GM19372 (cell line): ENCODE measurements around the gene SLC36A3.
"Not testable (repeated sequence)": the region's sequence is repeated elsewhere in the genome, so short reads cannot be mapped to it uniquely, and the experiment has no call there.

ENCODE experiments used
- ATAC-seq: cut with Tn5 transposase; IDR thresholded peaks from one replicate; pipeline ENCODE4 v1.9.1; 2021; ENCODE audit warnings: mild to moderate bottlenecking, low read depth, moderate library complexity; ENCODE audit not compliant: unreplicated experiment

SLC36A3 gene

DNA sequence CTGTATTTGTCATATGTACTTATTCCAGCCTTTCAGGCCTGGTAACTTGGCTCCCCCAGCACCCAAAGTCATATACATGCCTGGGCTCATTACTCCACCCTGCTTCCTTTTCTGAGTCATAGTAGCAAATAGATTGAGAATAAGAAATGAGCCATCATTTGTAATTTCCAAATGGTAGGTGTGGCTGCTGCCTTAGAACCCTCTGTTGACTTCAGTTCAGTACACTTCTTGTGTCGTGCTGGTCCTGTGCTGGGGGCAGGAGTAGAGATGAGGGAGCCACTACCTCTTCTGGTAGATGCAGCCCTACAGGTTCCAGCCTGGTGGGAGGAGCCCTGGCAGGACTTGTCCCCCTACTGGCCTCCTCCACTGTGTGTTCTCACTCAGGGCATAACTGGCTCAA lies 39.5 kb downstream of the SLC36A3 start:
- ATAC-seq: no peak

DNA sequence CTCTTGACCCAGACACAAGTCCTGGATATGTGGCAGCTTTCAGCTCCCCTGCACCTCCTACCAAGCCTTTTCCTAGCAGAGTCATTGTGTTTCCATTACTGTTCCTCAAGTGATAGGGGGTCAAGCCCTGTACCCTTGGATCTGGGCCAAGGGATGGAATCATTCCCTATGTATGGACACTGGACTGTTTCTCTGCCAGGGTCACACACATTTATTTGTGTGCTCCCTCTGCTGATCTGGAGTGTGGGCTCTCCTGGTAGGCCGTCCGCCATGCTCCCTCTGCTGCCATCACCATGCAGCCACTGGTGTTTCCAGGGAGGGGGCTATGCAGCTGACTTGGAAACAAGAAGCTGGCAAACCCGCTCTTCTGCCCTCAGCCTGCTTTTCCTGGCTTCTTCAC lies 41.0 kb downstream of the SLC36A3 start:
- no peak for ATAC-seq

DNA sequence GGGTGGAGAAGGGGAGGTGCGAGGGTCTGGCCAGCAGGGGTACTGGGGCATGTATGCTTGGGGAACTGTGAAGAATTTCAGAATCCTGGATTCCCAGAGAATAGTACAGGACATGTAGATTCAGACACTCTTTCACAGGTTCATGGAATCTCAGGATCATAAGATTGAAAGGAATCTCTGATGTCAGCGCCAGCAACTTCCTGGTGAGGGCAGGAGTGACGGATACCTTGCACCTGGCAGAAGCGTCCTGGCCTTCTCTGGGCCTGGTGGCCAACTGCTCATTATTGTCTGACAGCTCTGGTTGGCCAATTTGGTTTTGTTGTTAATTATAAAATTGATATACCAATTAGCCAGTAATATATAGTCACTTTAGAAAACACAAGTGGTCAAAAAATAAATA lies 43.6 kb downstream of the SLC36A3 start:
- no peak for ATAC-seq

DNA sequence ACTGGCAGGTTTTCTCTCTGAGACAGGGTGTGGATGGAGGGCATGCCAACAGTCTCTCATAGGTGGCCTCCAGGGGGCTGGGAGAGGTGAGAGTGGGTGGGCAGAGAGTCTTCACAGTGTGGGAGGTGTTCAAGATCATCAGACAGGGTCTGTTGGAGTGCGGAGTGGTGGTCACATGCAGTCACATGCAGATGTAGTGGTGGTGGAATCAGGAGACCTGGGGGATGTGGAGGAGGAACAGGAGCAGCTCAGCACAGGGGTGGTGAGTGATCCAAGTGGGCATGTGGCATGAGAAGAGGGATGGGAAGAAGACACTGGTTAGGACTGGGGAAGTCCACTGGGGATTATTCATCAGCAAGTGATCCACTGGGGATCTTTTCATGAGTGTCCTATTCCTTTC lies 44.8 kb downstream of the SLC36A3 start:
- ATAC-seq: no peak

DNA sequence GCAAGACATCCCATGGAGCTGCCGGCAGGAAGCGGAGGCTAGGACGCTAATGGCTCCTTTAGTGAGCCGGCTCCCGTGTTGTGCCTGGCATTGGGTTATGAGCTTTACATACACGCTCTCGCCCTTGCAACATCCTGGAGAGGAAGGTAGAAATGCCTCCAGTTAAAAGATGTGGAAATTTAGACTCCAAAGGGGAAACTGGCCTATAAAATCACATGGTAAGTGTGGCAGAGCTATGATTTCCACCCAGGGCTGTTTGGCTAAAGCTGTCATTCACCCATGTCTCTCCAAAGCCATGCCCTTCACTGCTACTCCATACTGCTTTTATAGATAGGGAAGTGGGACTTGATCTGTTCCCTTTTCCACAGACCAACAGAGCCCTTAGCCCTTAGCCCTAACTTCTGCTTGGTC lies 45.4 kb downstream of the SLC36A3 start:
- no peak for ATAC-seq

DNA sequence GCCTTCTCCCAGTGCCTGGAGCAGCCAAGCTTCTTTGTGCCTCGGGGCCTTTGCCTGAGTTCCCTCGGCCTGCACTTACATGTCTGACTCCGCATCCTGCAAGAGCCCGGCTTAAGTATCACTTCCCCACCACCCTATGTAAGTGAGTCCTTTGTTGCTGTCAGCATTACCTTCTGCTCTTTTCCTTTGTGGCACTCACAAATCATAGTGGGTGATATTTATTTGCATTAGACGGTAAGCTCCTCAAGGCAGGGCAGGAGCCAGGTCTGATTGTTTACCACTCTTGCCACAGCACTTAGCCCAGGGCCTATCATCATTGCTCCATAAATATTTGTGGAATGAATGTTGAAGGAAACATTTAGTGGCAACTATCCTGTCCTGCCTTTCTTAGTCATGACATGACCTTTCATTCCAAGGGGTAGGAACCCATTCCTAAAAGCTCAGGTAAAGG lies 45.8 kb downstream of the SLC36A3 start:
- ATAC-seq: peak; percentile 22

DNA sequence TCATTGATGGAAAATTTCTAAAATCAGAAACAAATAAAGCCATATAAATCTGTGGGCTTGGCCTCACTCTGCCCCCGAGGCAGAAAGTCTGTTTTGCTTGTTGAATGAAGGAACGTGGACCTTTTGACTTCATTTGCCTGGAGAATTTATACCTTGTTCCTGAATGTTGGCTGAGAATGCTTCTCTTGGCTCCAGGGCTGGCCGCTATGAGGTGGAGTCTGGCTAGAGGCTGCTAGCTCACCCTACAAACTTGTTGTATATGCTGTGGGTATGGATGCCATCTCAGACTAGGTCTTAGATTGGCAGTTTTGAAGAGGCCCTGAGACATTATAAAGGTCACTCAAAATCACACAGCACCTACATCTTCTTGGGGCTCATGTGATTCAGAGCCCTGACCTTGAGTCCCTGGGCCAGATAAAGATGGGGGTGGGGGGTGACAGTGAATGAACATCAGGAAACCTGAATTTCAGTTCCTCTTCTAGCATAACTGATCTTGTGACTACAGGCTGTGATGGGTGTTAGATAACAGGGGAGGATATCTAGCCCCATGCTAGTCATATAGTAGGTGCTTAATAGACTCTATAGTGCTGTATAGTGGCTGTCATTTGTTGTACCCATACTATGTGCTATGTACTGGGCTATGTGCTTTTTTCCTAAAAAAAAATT lies 47.8 kb downstream of the SLC36A3 start:
- ATAC-seq: peak; percentile 41

DNA sequence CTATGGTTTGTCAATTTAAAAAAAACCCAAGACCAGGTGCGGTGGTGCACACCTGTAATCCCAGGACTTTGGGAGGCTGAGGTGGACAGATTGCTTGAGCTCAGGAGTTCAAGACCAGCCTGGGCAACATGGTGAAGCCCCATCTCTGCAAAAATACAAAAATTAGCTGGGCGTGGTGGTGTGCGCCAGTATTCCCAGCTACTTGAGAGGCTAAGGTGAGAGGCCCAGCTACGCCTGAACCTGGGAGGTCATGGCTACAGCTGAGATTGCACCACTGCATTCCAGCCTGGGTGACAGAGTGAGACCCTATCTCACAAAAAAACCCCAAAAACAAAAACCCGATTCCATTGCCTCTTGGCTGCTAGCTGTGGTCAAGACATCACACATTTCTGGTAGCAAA lies 48.6 kb downstream of the SLC36A3 start:
- ATAC-seq: not testable (repeated sequence)

DNA sequence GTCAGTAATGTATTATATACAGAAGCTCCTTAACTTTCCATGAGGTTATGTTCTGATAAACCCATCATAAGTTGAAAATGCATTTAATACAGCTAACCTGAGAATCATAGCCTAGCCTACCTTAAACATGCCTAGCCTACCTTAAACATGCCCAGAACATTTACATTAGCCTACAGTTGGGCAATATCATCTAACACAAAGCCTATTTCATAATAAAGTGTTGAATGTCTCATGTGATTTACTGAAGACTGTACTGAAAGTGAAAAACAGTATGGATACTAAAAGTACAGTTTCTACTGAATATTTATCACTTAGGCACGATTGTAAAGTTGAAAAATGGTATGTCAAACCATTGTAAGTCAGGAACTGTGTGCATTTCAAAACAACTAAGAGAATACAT lies 49.0 kb downstream of the SLC36A3 start:
- ATAC-seq: no peak

DNA sequence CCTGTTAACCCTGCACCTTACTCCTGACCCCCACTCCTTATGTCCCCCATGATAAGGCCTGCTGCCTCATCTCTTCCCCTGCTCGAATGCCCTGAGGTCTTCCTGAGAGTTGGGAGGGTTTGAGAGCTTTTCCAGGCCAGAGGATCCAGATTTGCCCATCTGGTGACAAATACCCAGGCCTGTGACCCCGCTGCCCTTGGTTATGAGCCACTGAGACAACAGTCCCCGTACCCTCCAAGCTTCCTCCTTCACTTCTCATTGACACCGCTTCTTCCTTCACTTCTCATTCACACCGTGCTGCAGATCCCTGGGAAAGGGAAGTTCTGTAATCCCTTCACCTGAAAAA lies 50.0 kb downstream of the SLC36A3 start:
- no peak for ATAC-seq

DNA sequence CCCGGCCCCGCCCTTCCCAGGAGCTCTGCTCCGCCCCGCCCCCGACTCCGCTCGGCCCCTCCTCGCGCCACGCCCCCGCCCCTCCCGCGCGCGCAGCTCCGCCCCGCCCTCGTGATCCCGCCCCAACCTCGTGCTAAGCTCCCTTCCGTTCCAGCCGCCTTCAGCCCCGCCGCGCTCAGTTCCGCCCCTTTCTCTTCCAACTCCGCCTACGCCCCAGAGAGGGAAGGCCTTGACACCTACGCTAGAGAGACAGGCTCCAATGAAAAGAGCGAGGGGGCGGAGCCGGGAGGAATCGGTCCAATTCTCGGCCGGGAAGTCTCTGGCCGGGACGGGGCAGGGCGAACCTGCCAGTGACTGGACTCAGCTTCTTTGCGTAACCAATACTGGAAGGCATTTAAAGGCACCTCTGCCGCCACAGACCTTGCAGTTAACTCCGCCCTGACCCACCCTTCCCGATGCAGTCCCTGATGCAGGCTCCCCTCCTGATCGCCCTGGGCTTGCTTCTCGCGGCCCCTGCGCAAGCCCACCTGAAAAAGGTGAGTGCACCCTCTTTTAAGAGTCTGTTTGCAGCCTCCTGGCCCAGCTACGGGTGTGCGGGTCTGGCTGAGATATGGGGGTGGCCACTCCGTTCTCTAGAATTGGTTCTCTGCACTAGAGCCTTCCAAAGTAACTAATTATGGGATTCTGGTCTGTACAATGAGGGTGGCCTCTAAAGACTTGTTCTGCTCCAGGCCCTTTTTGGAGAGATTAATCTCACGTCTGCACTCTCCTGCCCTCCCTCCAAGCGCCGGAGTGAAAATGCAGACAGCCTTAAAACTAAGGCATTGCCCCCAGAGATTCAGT lies 50.6 kb downstream of the SLC36A3 start, which contains the start of gene GM2A:
Gene GM2A (plus strand): TSS at position 424 of the 843 bp plus-strand sequence. CDS start 32 bp downstream, at position 456.
- peak; percentile 76 for ATAC-seq

DNA sequence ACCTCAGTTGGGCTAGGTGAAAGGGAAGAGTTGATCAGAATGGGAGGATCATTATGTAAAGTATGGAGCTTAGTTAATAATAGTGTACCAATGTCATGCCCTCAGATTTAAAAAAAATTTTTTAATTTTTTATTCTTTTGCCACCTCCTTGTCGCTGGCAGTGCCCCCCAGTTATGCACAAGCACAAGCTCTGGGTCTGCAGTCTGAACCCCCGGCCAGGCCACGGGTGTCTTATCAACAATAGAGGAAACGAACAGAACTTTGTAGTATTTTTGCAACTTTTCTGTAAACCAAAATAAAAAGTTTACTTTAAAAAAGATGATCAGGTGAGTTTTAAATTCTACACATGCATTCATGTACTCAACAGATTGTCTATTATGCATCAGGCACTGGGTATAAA lies 51.9 kb downstream of the SLC36A3 start:
- ATAC-seq: no peak

DNA sequence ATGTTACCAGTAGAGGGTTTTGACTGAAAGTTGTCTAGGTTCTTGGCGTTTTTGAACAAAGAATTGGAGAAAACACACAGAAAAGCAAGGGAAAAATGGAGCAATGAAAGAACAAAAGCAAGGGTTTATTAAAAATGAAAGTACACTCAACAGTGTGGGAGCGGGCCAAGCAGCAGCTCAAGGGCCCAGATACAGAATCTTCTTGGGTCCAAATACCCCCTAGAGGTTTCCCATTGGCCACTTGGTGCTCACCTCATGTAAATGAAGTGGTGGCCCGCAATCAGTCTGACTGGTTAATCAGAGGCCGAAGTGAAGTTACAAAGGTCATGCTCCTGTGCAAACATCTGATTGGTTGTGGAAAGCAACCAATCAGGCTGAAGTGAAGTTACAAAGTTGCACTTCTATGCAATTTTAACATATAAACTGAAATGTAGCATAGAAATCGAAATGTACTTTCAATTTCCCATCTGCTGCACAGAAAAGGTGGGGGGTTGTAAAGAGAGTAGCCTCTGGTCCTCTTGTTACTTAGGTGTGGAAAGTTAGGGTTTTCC lies 52.5 kb downstream of the SLC36A3 start:
- ATAC-seq: no peak

DNA sequence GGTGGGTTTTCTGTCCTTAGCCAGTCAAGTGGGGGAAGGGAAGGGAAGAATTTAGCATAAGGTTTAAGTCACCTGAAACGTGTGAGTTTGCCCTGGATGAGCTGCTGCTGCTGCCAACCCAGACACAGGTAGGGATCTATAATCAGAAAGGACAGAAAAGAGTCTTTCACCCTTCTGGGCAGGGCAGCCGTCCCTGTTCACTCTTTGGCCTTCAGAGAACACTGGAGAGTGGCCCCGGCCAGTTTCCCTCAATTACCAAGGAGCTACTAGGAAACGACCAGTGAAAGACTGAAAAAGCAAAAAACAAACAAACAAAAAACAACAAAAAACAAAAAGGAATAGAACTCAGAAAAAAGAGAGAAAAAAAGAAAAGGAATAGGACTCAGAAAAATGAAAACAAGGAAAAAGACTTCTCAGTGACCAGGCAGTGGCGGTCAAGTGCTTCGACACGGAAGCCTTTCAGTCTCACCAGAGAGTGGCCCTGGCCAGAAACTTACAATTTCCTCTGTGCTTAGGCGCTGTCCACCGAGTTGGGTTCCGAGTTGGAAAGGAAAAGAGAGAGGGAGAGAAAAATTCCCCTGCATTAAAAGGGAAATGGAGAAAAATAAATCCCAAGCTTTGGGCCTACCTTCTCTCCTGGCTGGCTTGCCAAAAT lies 53.1 kb downstream of the SLC36A3 start:
- ATAC-seq: no peak

DNA sequence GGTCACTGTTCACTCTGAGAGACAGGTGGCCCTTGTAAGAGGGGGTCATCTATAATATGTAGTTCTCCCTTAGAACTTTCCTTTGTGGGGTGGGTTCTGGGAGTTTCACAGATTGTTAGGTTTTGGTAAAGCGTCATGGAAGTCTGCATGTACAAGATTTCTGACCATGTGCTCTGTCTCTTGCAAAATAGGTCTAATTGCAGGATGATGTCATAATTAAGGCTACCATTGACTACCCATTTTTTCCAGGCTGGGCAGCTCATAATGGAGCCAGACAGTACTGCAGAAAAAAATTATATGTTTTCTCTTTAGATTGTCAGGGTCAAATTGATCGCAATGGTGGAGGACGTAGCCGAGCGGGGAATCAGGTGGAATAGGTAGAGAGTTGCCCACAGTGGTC lies 54.3 kb downstream of the SLC36A3 start:
- ATAC-seq: no peak

DNA sequence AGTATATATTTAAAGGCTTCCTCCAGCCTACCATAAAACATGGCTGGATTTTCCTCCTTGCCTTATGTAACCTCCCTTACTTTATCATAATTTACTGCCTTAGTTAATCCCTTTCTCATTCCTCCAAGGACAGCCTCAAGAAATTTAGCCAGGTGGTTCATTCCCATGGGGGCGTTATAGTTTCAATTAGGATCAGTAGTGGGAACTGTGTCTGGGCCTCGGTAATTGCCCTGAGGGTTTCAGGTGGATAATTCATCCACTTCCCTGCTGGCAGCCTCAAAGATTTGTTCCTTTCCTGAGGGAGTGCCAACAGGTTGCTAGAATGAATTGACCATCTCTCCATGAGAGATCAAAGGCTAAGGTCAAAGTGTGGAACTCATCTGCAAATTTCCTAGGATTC lies 54.9 kb downstream of the SLC36A3 start:
- no peak for ATAC-seq

DNA sequence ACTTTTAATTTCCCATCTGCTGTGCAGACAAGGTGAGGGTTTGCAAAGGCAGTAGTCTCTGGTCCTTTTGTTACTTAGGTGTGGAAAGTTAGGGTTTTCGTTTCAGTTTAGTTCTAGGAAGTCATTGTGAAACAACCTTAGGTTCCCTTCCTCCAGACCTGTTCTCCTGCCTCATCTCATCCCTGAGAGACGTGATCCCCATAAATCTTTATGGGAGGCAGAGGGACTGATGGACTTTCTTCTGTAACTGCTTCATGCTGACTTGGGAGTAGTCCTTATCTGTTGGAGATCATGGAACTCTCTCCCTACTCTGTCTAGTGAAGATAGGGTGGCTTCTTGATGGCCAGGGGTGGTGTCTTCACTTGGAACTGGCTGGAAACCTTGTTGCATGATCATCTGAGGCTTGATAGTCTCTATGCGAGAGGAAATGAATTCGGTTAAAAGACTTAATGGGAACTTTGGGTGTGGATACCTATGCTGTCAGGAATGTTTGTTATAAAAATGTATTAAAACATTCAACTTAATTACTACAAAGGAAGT lies 57.8 kb downstream of the SLC36A3 start:
- ATAC-seq: no peak

DNA sequence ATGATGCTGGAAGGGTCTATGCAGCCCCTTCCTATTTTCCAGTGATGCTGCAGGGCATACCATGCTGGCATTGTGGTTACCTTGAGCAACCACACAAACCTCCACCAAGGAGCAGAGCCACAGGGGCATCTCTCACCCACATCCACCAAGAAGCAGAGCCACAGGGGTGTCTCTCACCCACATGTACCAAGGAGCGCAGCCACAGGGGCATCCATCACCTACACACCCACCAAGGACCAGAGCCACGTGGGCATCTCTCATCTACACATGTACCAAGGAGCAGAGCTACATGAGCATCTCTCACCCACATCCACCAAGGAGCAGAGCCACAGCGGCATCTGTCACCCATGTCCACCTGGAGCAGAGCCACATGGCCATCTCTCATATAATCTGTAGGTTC lies 59.4 kb downstream of the SLC36A3 start:
- no peak for ATAC-seq

DNA sequence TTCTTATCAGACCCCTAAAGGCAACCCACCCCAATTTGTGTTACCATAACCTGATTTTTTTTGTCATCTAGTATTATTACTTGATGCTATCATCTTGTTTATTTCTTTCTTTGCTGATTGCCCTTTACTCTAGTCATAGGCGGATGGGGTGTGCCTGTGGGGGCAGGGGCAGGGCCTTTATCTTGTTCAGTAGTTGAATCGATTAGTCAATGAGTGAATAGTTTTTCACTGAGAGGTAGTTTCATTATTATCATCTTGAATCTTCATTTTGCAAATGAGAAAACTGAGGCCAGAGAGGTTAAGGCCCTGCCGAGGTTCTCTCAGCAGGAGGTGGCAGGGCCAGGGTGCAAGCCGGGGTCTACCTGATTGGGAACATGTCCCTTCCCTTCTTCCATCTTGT lies 60.0 kb downstream of the SLC36A3 start:
- ATAC-seq: no peak

DNA sequence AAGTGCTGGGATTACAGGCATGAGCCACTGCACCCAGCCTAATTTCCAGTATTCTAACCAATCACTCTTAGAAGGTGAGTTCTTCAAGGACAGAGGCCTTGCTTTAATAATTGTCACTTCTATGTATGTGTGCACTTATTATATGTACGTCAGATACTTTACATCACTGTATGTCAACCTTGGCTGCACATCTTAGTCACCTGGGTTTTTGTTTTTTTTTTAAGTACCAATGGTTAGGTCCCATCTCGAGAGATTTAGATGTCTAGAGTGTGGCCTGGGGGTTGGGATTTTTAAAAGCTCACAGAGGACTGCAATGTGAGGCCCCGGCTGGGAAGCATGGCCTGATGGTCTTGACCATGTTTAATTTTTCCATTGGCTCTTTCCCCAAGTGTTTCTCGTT lies 60.4 kb downstream of the SLC36A3 start:
- ATAC-seq: no peak
